ENCODE measurements around the gene TRIO.

Gene TRIO

DNA sequence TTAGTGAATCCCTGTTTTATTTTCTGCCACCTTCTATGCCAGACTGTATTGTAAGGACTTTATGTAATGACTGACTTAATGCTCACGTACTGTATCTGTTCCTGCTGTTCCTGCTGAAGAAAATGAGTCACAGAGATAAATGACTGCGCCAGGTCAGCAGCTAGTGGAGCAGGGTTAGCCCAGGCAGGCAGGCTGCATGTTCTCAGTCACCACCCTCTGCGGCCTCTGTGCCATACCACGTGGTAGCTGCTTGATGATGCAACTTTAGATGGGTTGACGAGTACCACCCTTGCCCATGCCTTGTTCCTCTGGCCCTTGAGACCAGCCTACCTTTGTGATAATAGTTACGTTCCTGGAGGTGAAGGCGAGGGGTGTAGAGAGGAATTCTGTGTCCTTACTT, 161.9 kb downstream of the TRIO start:
- Histone ChIP-seq H3K4me3 (ENCODE audit: low read depth, low read length) (no peak overlapping the region), H3K27ac (peak overlapping the region; percentile 8), H3K36me3 (replicated peaks) (peaks cover 68% of the 10 kb centered on the region), H3K27me3 (replicated peaks) (no peaks in the 10 kb centered on the region)
- in situ Hi-C loops (cut with HindIII; ENCODE audit: low pct_ligation_motif_present, low sequenced_read_pairs) = no loop called here
- peak; percentile 91 for DNase-seq
- no peak for TF ChIP-seq CTCF (IDR thresholded peaks at IDR 0.05; ENCODE audit: low read depth, low read length, missing control alignments)

DNA sequence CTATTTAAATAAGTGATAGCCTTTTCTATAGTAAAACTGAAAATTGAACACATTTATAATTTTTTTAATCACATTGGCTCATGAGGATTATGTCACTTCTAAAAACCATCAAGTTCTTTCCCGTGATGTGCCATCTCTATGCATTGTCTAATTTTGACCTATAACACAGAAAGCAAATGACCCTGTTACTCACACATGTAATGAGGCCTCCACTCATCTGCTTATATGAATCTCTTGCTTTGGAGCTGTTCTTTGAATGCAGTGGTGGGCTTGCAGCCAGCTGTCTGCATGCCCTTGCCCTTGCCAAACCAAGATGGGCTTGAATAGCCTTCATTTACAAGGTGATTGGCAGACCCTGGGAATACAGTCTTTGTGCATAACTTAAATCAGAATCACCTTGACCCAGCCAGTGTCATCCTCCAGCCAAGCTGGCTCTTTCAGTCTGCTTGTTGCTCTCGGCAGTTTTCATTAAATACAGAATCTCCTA, 163.2 kb downstream of the TRIO start:
- no peak for TF ChIP-seq CTCF (IDR thresholded peaks at IDR 0.05; ENCODE audit: low read depth, low read length, missing control alignments)
- Histone ChIP-seq H3K27ac (no peak overlapping the region), H3K36me3 (replicated peaks) (peaks cover 71% of the 10 kb centered on the region), H3K4me3 (ENCODE audit: low read depth, low read length) (no peak overlapping the region), H3K27me3 (replicated peaks) (no peaks in the 10 kb centered on the region)
- in situ Hi-C loops (cut with HindIII; ENCODE audit: low pct_ligation_motif_present, low sequenced_read_pairs) = no loop called here
- DNase-seq = no peak

GRCh38 chr5:14308384-14309154, 165.4 kb downstream of the TRIO start:
- no peak for DNase-seq
- no peaks in the 10 kb centered on the region for H3K27me3 ChIP-seq (replicated peaks)
- no peak for TF ChIP-seq CTCF (IDR thresholded peaks at IDR 0.05; ENCODE audit: low read depth, low read length, missing control alignments)
- in situ Hi-C loops (cut with HindIII; ENCODE audit: low pct_ligation_motif_present, low sequenced_read_pairs) = no loop called here
- no peak overlapping the region for H3K27ac ChIP-seq
- H3K4me3 ChIP-seq (ENCODE audit: low read depth, low read length) = no peak overlapping the region
- peaks cover 80% of the 10 kb centered on the region for H3K36me3 ChIP-seq (replicated peaks)

DNA sequence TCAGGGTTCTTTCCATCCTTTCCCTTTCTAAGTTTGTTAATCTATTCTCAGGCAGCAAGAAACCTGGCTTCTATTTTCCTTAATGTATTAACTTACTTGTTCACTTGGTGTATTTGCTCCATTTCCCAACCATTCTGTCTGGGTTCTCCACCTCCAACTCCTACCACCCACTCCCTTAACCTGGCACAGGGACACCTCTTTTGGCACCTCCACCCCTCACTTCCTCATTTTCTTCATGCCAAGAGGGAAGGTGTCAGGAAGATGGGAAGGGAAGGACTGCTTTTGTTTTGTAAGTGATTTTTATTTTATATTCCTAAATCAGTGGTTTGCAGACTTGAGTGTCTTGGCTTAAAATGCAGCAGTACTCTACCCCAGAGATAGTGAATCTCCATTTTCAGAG, 166.1 kb downstream of the TRIO start:
- no peak overlapping the region for H3K27ac ChIP-seq
- H3K27me3 ChIP-seq (replicated peaks) = no peaks in the 10 kb centered on the region
- TF ChIP-seq CTCF (IDR thresholded peaks at IDR 0.05; ENCODE audit: low read depth, low read length, missing control alignments) = no peak
- DNase-seq = no peak
- H3K4me3 ChIP-seq (ENCODE audit: low read depth, low read length) = no peak overlapping the region
- H3K36me3 ChIP-seq (replicated peaks) = peaks cover 83% of the 10 kb centered on the region
- in situ Hi-C loops (cut with HindIII; ENCODE audit: low pct_ligation_motif_present, low sequenced_read_pairs) = no loop called here

DNA sequence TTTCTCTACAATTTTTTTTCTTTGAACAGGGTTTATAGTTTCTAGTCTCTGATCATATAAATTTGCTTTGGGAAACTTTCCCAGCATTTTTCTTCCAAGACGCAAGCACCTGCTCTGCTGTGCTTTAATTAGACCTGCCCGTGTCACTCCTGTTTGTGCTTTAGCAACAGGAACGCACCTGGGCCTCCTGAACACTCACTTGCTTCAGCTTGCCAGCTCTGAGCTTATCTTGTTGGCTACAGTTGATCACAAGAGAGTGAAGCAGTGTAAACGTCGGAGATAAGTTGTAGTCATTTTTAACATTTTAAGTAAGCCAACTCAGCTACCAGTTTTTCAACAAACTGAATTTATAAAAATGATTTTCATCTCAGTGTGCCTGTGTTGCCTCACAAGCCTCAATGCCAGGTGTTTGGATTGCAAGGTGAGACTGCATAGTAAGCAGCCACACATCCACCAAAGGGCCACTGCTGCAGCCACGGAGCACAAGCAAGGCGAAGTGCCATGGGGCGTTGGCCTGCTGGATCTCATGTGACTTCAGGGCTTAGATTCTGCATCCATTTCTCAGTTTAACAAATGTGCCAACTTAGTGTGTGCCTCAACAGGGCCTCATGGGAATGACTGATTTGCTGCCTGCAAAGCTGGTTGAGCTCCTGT, 166.9 kb downstream of the TRIO start:
- no peak for DNase-seq
- no peak overlapping the region for H3K27ac ChIP-seq
- TF ChIP-seq CTCF (IDR thresholded peaks at IDR 0.05; ENCODE audit: low read depth, low read length, missing control alignments) = no peak
- no peaks in the 10 kb centered on the region for H3K27me3 ChIP-seq (replicated peaks)
- in situ Hi-C loops (cut with HindIII; ENCODE audit: low pct_ligation_motif_present, low sequenced_read_pairs) = no loop called here
- no peak overlapping the region for H3K4me3 ChIP-seq (ENCODE audit: low read depth, low read length)
- H3K36me3 ChIP-seq (replicated peaks) = peaks cover 84% of the 10 kb centered on the region
